GM18951 (cell line): Measurements from ENCODE around the gene PIP5K1C.
"Not testable (repeated sequence)": the region's sequence is repeated elsewhere in the genome, so short reads cannot be mapped to it uniquely, and the experiment has no call there.

Source experiments
- POLR2A ChIP-seq: IDR thresholded peaks from 4 replicates; pipeline ENCODE4 v1.6.1; 2011; ENCODE audit warnings: mild to moderate bottlenecking; ENCODE audit not compliant: insufficient read length, insufficient read depth; ENCODE audit errors: extremely low read depth
- in situ Hi-C: fragments of 300-500 bp; cut with MboI; formaldehyde crosslinking; loops from one replicate; pipeline ENCODE4 v1.12.0; 2022; ENCODE audit warnings: low sequenced_read_pairs, mixed read lengths, inconsistent platforms; ENCODE audit not compliant: unreplicated experiment

PIP5K1C gene

GRCh38 chr19:3671680-3672574 is 28.3 kb downstream of the PIP5K1C start:
- no peak for TF ChIP-seq POLR2A
- in situ Hi-C loops, result no loop called here

DNA sequence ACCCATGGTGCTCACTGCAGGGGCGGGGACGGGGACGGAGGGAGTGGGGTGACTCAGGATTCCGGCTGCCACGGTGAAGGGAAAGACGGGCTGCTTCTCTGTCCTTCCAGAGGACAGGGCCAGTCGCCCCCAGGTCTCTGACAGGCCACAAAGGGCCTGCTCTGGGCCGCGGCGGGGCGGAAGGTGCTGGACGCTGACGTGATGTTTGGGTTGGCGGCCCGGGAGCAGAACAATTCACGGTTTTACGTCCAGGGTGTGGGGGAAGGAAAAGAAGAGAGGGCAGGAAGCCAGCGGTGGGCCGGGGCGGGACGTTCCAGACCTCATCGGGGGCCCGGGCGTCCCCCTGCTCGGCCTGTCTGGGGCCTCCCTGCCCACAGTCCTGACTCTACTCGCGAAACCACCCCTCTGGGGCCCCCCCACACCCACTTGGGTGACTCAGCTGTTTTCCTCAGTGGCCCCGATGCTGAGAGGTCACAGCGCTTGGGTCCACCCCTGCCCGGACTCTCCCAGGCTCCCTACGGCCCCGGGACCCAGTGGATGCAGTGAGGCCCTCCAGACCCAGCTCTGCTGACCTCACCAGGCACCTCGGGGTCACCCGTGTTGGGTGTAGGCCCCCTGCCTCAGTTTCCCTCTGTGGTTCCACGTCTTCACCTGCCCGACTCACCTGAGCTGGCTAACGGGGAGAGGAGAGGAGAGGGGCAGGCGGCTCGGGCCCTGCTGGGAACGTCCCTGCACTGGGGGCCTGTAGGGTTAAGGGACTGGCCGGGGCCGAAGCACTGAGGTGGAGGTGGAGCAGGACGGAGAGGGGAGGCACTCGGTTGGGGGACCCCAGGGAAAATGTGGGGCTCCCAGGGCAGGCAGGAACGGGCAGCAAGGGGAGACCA is 29.2 kb downstream of the PIP5K1C start:
- TF ChIP-seq POLR2A, result no peak
- in situ Hi-C loops, result no loop called here

DNA sequence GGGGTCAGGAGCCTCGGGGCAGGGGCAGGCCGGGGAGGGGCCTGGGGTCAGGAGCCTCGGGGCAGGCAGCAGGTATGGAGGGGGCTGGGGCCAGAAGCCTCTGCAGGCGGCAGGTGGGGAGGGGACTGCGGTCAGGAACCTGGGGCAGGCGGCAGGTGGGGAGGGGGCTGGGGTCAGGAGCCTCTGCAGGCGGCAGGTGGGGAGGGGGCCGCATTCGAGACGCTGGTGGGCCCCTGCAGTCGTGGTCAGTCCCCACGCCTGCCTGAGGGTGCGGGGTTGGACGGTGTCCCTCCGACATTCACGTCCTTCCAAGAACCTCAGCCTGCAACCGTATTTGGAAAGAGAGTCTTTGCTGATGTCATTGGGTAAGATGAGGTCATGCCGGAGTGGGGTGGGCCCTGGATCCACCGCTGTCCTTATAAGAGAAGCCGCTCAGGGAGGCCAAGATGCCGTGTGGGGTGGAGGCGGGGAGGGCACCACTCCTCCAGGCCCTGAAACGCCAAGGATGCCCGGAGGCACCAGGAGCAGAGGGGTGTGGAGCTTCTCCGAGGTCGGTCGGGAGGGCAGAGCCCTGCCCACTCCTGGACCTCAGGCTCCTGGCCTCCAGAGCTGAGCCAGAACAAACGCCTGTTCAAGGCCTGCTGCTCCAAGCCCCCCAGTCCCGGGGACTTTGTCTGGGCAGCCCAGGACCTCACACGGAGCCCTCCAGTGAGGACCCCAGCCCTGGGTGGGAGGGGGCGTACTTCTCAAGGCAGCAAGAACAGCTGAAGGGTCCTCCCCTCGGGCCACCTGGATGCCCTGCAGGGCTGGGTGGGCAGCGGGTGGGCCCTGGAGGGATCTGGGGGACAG is 30.1 kb downstream of the PIP5K1C start:
- in situ Hi-C loops, result no loop called here
- TF ChIP-seq POLR2A, result no peak

- no peak for TF ChIP-seq POLR2A
- in situ Hi-C loops, result no loop called here
Observed at GRCh38 chr19:3669082-3669946, 31.0 kb downstream of the PIP5K1C start.

GRCh38 chr19:3668331-3669081 is 31.8 kb downstream of the PIP5K1C start:
- in situ Hi-C loops, result no loop called here

GRCh38 chr19:3667766-3668165 is 32.5 kb downstream of the PIP5K1C start:
- no peak for TF ChIP-seq POLR2A
- in situ Hi-C loops, result no loop called here

More at GRCh38 chr19:3668331-3669081, 31.8 kb downstream of the PIP5K1C start:
- no peak for TF ChIP-seq POLR2A

DNA sequence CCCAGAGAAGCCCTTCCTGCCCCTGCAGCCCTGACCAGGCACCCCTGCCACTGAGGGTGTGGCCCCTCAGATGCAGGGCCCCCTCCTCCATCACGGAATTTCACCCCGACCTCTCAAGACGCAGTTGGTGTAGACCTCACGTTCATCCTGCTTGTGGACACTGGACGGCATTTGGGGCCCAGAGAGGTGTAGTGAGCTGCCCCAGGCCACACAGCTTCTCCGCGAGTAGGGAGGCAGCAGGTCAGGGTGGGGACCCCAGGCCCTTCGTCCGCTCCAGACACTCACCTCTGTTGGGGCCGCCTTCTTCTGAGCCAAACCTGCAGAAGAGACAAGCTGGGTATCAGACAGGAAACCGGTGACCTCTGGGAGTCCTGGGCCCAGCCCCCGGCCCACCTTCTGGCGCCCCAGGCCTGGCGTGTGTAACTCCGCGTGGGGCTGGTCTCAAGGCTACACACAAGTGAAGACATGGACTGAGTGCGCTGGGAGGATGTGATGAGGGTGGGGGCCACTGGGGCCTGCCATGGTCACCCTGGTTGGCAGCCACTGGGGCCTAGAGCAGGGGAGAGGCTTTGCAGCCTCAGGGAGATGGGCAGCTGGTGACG is 33.1 kb downstream of the PIP5K1C start:
- no peak for TF ChIP-seq POLR2A
- in situ Hi-C loops, result no loop called here

DNA sequence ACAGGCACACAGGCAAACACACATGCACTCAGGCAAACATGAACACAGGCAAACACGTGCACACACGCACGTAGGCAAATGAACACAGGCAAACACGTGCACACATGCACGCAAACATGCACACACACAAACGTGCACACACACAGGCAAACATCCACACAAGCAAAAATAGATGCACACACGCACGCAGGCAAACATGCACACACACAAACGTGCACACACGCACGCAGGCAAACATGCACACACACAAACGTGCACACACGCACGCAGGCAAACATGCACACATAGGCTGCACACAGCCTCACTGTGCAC is 33.8 kb downstream of the PIP5K1C start:
- in situ Hi-C loops, result not testable (repeated sequence)

DNA sequence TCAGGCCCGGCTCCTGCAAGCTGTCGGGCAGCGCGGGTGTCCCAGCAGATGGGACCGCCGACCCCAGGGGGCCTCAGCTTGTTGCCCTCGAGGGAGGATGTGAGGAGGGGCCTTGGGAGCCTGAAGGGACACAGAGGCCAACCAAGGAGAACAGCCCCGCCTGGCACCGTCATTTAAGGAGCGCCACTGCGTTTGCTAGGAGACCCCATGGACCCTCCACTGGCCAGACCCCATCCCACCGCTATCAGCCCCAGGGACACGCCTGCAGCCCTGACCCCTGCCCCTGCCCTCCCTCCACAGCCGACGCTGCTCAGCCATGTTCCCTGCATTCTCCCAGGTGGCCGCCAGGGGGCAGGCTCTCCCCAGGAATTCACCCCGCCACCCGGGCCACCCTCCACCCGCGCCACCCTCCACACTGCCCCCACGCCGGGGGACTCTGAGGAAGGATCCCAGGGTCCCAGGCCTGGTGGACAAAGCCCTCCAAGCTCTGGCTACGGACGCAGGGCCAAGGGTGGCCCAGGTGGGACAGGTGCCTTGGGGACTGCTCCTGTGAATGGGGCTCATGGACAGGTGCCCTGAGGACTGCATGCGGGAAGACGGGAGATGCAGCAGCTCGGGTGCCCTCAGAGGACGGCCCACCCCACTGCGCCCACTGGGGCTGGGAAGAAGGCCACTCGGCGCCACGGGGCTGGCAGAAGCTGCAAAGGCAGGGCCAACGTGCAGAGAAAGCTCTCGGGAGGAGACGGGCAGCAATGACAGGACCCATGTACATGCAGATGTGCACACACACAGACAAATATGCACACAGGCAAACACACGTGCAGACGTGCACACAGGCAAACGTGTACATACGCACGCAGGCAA is 34.4 kb downstream of the PIP5K1C start:
- no peak for TF ChIP-seq POLR2A
- in situ Hi-C loops, result no loop called here

GRCh38 chr19:3664879-3665642 is 35.2 kb downstream of the PIP5K1C start:
- TF ChIP-seq POLR2A, result no peak
- in situ Hi-C loops, result no loop called here
